OCI-LY3 (cell line): ENCODE results near the gene RPS6KA4.

Experiments used
- EZH2phosphoT487 ChIP-seq: fragments of 200-600 bp; shearing (Covaris generic); IDR thresholded peaks from 2 replicates; pipeline ENCODE4 v1.6.1; 2018; ENCODE audit warnings: antibody characterized with exemption, mixed run types, low read depth
- TF ChIP-seq, protein P1 (sequence below): fragments of 200-600, 300-600 bp; sonication (generic); IDR thresholded peaks from 2 replicates; pipeline ENCODE4 v1.5.1; 2014; ENCODE audit warnings: antibody characterized with exemption, low read length, low read depth

DNA sequence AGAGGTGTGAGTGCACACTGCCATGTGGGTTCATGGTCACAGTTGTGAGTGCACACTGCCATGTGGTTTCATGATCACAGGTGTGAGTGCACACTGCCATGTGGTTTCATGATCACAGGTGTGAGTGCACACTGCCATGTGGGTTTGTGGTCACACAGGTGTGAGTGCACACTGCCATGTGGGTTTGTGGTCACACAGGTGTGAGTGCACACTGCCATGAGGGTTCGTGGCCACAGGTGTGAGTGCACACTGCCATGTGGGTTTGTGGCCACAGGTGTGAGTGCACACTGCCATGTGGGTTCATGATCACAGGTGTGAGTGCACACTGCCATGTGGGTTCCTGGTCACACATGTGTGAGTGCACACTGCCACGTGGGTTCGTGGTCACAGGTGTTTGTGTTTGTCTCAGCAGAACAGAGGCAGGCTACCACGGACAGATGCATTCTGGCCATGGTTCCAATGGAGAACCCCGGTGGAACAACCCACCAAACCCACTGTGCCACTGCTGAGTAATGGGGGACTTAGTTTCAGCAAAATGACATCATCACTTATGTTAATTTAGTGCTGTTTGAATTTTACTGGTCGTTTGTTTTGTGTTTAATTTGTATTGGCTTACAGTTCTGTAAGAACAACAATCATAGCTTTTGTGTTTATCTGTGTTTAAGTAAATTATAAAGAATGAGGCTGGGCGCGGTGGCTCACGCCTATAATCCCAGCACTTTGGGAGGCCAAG, 57.2 kb downstream of the RPS6KA4 start:
- TF ChIP-seq, protein P1, sequence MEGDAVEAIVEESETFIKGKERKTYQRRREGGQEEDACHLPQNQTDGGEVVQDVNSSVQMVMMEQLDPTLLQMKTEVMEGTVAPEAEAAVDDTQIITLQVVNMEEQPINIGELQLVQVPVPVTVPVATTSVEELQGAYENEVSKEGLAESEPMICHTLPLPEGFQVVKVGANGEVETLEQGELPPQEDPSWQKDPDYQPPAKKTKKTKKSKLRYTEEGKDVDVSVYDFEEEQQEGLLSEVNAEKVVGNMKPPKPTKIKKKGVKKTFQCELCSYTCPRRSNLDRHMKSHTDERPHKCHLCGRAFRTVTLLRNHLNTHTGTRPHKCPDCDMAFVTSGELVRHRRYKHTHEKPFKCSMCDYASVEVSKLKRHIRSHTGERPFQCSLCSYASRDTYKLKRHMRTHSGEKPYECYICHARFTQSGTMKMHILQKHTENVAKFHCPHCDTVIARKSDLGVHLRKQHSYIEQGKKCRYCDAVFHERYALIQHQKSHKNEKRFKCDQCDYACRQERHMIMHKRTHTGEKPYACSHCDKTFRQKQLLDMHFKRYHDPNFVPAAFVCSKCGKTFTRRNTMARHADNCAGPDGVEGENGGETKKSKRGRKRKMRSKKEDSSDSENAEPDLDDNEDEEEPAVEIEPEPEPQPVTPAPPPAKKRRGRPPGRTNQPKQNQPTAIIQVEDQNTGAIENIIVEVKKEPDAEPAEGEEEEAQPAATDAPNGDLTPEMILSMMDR, result no peak
- no peak for TF ChIP-seq EZH2phosphoT487
